Thyroid gland (tissue), 4 donors: ENCODE results near the gene HAPSTR1. TPM values are rescaled to one million over a fixed set of nuclear protein-coding genes. Genes with fewer than 3 reads are reported as not detected.

Experiments
- DNase-seq, 2 donors: peaks; one replicate each; pipeline ENCODE4 v3.0.0-alpha.2; 2019
- H3K27ac ChIP-seq, 3 donors: fragments of 200-600 bp; sonication (generic); 1 replicate in 2 of 3; 2 replicates in 1 of 3; pipeline ENCODE4 v1.5.1; 2016 to 2019; ENCODE audit warnings: mild to moderate bottlenecking in 1 of 3, moderate library complexity in 1 of 3
- H3K27me3 ChIP-seq: fragments of 200-600 bp; sonication (generic); one replicate; pipeline ENCODE4 v1.5.1; 2019
- H3K36me3 ChIP-seq, 2 donors: fragments of 200-600 bp; sonication (generic); one replicate each; pipeline ENCODE4 v1.5.1; 2016 to 2019
- H3K4me1 ChIP-seq, 2 donors: fragments of 200-600 bp; sonication (generic); one replicate each; pipeline ENCODE4 v1.5.1; 2017 to 2019
- H3K4me3 ChIP-seq, 3 donors: fragments of 200-600 bp; sonication (generic); replicated peaks in 1 of 3; 1 replicate in 2 of 3; 2 replicates in 1 of 3; pipeline ENCODE4 v1.5.1; 2016; ENCODE audit warnings: mild to moderate bottlenecking in 1 of 3
- H3K9me3 ChIP-seq: fragments of 200-600 bp; sonication (generic); one replicate; pipeline ENCODE4 v1.5.1; 2017
- CTCF ChIP-seq, 6 experiments: fragments of 200-600 bp in 3 of 6; fragments of 450-650 bp in 3 of 6; sonication (generic) in 3 of 6; IDR thresholded peaks; one replicate each; pipeline ENCODE4 v1.5.1; 2016 to 2019; ENCODE audit warnings: antibody characterized with exemption in 6 of 6, mild to moderate bottlenecking in 2 of 6, inconsistent platforms in 1 of 6, moderate library complexity in 1 of 6
- POLR2A ChIP-seq, 2 donors: fragments of 450-650 bp; IDR thresholded peaks; one replicate each; pipeline ENCODE4 v1.6.1; 2017; ENCODE audit warnings: antibody characterized with exemption in 2 of 2, mild to moderate bottlenecking in 2 of 2, moderate library complexity in 1 of 2
- WGBS, 2 donors: methylation state at CpG; one replicate each; pipeline ENCODE4 v1.1.5; 2017; 5-methylcytosine and 5-hydroxymethylcytosine counted together
- intact Hi-C: fragments of 100-400 bp; cut with DNase I; formaldehyde crosslinking; loops from one replicate; pipeline ENCODE4 v1.15.1; 2023
- total RNA-seq, 4 donors: library from RNA; depleted of rRNA; stranded (reverse); fragments of >200 nt; gene quantifications; one replicate each; pipeline ENCODE4 v1.2.3, GENCODE V29; 2016

HAPSTR1 gene
- total RNA-seq, 4 donors from 2014 or later, result 59.0 to 107 (median 68.7) TPM

- H3K4me3 ChIP-seq, result peak overlapping the region; percentile 94 to 100 (median 99)
- H3K4me1 ChIP-seq, result peaks cover 47 to 52% of the 10 kb centered on the region in 2 donors
- peak overlapping the region; percentile 99 for H3K27ac ChIP-seq
- peaks cover 0 to 11% of the 10 kb centered on the region in 2 donors for H3K36me3 ChIP-seq
- DNase-seq, result peak; percentile 42 to 50
- peak in 1 of 2 donors; percentile 2 for TF ChIP-seq POLR2A (IDR thresholded peaks at IDR 0.05)
- no peak for TF ChIP-seq CTCF (IDR thresholded peaks at IDR 0.05)
- WGBS, 2 donors, result 0 to 2% methylated on average over 16 to 18 of the region's 18 CpGs
- no peaks in the 10 kb centered on the region for H3K9me3 ChIP-seq
- no peaks in the 10 kb centered on the region for H3K27me3 ChIP-seq
- intact Hi-C loops, result no loop called here
These were observed 1.5 kb downstream of the HAPSTR1 start for GRCh38 chr16:9092978-9093344.

GRCh38 chr16:9094011-9094846 lies 2.8 kb downstream of the HAPSTR1 start:
- intact Hi-C loops, result no loop called here
- peaks cover 60 to 65% of the 10 kb centered on the region in 2 donors for H3K4me1 ChIP-seq
- H3K9me3 ChIP-seq, result no peaks in the 10 kb centered on the region
- 26 to 32% methylated on average over 8 of the region's 8 CpGs for WGBS, 2 donors
- H3K36me3 ChIP-seq, result peaks cover 0 to 11% of the 10 kb centered on the region in 2 donors
- TF ChIP-seq CTCF (IDR thresholded peaks at IDR 0.05) (no peak), POLR2A (IDR thresholded peaks at IDR 0.05) (no peak)
- H3K4me3 ChIP-seq, result peak overlapping the region in 1 of 3 donors; percentile 100
- H3K27me3 ChIP-seq, result no peaks in the 10 kb centered on the region
- H3K27ac ChIP-seq, result peak overlapping the region in 2 of 3 donors; percentile 30 to 99
- DNase-seq, result no peak

- Histone ChIP-seq H3K27me3 (no peaks in the 10 kb centered on the region), H3K4me1 (peaks cover 69 to 71% of the 10 kb centered on the region in 2 donors)
- intact Hi-C loops, result no loop called here
These were observed 3.7 kb downstream of the HAPSTR1 start for GRCh38 chr16:9095171-9095570.

GRCh38 chr16:9095656-9096397 lies 4.4 kb downstream of the HAPSTR1 start:
- Histone ChIP-seq H3K4me1 (peaks cover 73 to 76% of the 10 kb centered on the region in 2 donors), H3K9me3 (no peaks in the 10 kb centered on the region), H3K27ac (peak overlapping the region in 1 of 3 donors; percentile 35), H3K27me3 (no peaks in the 10 kb centered on the region), H3K4me3 (no peak overlapping the region), H3K36me3 (peaks cover 0 to 11% of the 10 kb centered on the region in 2 donors)
- no peak for DNase-seq
- TF ChIP-seq POLR2A (IDR thresholded peaks at IDR 0.05), result no peak
- TF ChIP-seq CTCF (IDR thresholded peaks at IDR 0.05), result no peak
- 49 to 86% methylated on average over 1 of the region's 1 CpG for WGBS, 2 donors
- intact Hi-C loops, result no loop called here

More at GRCh38 chr16:9095171-9095570, 3.7 kb downstream of the HAPSTR1 start:
- Histone ChIP-seq H3K9me3 (no peaks in the 10 kb centered on the region), H3K4me3 (no peak overlapping the region), H3K27ac (peak overlapping the region in 1 of 3 donors; percentile 35), H3K36me3 (peaks cover 0 to 11% of the 10 kb centered on the region in 2 donors)
- no peak for TF ChIP-seq CTCF (IDR thresholded peaks at IDR 0.05)
- TF ChIP-seq POLR2A (IDR thresholded peaks at IDR 0.05), result no peak
- no peak for DNase-seq
- 8 to 16% methylated on average over 1 of the region's 1 CpG for WGBS, 2 donors
